A673 (cell line): Measurements from ENCODE around the gene CD300A. TPM values are rescaled to one million over a fixed set of nuclear protein-coding genes. Genes with fewer than 3 reads are reported as not detected.

ENCODE experiments used
- BruUV-seq: library from RNA; stranded (reverse); fragments of 400-500 nt; replicated peaks from 2 replicates; lab custom pipeline; 2021; lab: Mats Ljungman, UMichigan
- CTCF ChIA-PET: fragments of 300-600 bp; sonication (Branson Sonifier 250); formaldehyde crosslinking; loops from one replicate; lab custom pipeline; 2022; ENCODE audit warnings: antibody characterized with exemption; lab: Charles Lee
- POLR2A ChIA-PET: fragments of 300-600 bp; sonication (Branson Sonifier 250); formaldehyde crosslinking; loops from one replicate; lab custom pipeline; 2022; ENCODE audit warnings: antibody characterized with exemption; ENCODE audit not compliant: low non-redundant PET; lab: Charles Lee
- DNase-seq: peaks from one replicate; pipeline ENCODE4 v3.0.0-alpha.2; 2015; ENCODE audit warnings: low spot score
- H3K27ac ChIP-seq: fragments of 200-600 bp; sonication (generic); 2 replicates; pipeline ENCODE4 v1.5.1; 2016; ENCODE audit warnings: mixed run types, low read depth, mild to moderate bottlenecking, mixed read lengths, antibody characterized with exemption, low read length; ENCODE audit not compliant: poor library complexity, severe bottlenecking
- H3K27me3 ChIP-seq: fragments of 200-600 bp; sonication (generic); replicated peaks from 2 replicates; pipeline ENCODE4 v1.6.1; 2017; ENCODE audit warnings: mixed run types, low read depth, mild to moderate bottlenecking, mixed read lengths, antibody characterized with exemption, low read length; ENCODE audit not compliant: insufficient read depth, poor library complexity
- H3K36me3 ChIP-seq: fragments of 200-600 bp; sonication (generic); 2 replicates; pipeline ENCODE4 v1.6.1; 2016; ENCODE audit warnings: mixed run types, mild to moderate bottlenecking, mixed read lengths, antibody characterized with exemption, low read length; ENCODE audit not compliant: insufficient read depth, poor library complexity, severe bottlenecking
- H3K4me1 ChIP-seq: fragments of 200-600 bp; sonication (generic); 2 replicates; pipeline ENCODE4 v1.6.1; 2017; ENCODE audit warnings: mixed run types, mild to moderate bottlenecking, mixed read lengths, antibody characterized with exemption, low read length; ENCODE audit not compliant: insufficient read depth, poor library complexity, severe bottlenecking
- H3K4me3 ChIP-seq: fragments of 200-600 bp; sonication (generic); 2 replicates; pipeline ENCODE4 v1.5.1; 2016; ENCODE audit warnings: low read depth, mixed run types, mild to moderate bottlenecking, mixed read lengths, low read length; ENCODE audit not compliant: poor library complexity, severe bottlenecking
- H3K9me3 ChIP-seq: fragments of 200-600 bp; sonication (generic); 2 replicates; pipeline ENCODE4 v1.6.1; 2016; ENCODE audit warnings: mixed run types, low read depth, mild to moderate bottlenecking, mixed read lengths, antibody characterized with exemption, low read length; ENCODE audit not compliant: poor library complexity, severe bottlenecking
- EZH2 ChIP-seq: fragments of 200-600 bp; sonication (generic); IDR thresholded peaks from 2 replicates; pipeline ENCODE4 v1.6.1; 2017; ENCODE audit warnings: borderline replicate concordance, low read depth, mild to moderate bottlenecking, mixed read lengths, antibody characterized with exemption, low read length; ENCODE audit not compliant: poor library complexity, severe bottlenecking
- intact Hi-C: fragments of 100-400 bp; cut with micrococcal nuclease; formaldehyde crosslinking; loops from one replicate; pipeline ENCODE4 v1.10.0; 2022; ENCODE audit not compliant: unreplicated experiment
- total RNA-seq: library from RNA; stranded (reverse); gene quantifications from 2 replicates; pipeline ENCODE4 v1.2.3, GENCODE V29; 2021
- TF ChIP-seq, protein P1 (sequence below): fragments of 300-800, 200-600 bp; sonication (generic); conservative IDR thresholded peaks from 2 replicates; pipeline ENCODE4 v1.5.1; 2017; ENCODE audit warnings: low read depth, mild to moderate bottlenecking, antibody characterized with exemption, low read length, moderate library complexity, mixed read lengths

Gene CD300A
- total RNA-seq, 1 experiment from 2014 or later: not detected

DNA sequence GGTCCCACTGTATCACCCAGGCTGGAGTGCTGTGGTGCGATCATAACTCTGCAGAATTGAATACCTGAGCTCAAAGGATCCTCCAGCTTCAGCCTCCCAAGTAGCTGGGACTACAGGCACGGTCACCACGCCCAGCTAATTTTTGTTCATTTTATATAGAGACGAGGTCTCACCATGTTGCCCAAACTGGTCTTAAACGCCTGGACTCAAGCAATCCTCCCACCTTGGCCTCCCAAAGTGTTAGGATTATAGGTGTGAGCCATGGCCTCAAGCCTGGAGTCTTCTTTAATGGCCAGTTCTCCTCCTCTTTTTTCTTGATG is 64.4 kb downstream of the CD300A start:
- H3K27ac ChIP-seq: no peak overlapping the region
- ChIA-PET CTCF (no interaction called here), POLR2A (no interaction called here)
- peaks cover 23% of the 10 kb centered on the region for H3K27me3 ChIP-seq
- H3K4me3 ChIP-seq: no peak overlapping the region
- no peaks in the 10 kb centered on the region for H3K4me1 ChIP-seq
- TF ChIP-seq, protein P1, sequence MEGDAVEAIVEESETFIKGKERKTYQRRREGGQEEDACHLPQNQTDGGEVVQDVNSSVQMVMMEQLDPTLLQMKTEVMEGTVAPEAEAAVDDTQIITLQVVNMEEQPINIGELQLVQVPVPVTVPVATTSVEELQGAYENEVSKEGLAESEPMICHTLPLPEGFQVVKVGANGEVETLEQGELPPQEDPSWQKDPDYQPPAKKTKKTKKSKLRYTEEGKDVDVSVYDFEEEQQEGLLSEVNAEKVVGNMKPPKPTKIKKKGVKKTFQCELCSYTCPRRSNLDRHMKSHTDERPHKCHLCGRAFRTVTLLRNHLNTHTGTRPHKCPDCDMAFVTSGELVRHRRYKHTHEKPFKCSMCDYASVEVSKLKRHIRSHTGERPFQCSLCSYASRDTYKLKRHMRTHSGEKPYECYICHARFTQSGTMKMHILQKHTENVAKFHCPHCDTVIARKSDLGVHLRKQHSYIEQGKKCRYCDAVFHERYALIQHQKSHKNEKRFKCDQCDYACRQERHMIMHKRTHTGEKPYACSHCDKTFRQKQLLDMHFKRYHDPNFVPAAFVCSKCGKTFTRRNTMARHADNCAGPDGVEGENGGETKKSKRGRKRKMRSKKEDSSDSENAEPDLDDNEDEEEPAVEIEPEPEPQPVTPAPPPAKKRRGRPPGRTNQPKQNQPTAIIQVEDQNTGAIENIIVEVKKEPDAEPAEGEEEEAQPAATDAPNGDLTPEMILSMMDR: no peak
- TF ChIP-seq EZH2: no peak
- DNase-seq: no peak
- intact Hi-C loops: no loop called here
- no peaks in the 10 kb centered on the region for H3K36me3 ChIP-seq
- H3K9me3 ChIP-seq: no peaks in the 10 kb centered on the region
- no TSS peak for BruUV-seq

GRCh38 chr17:74531231-74531761 is 64.9 kb downstream of the CD300A start, which contains the start of gene CD300LB:
TSS of gene CD300LB (minus strand) at chr17:74531475. CDS start at chr17:74531350, 125 bp downstream.
- no peak within 1 kb of the TSS for H3K27ac ChIP-seq
- peaks cover 26% of the 10 kb centered on the region for H3K27me3 ChIP-seq
- no peaks in the 10 kb centered on the region for H3K9me3 ChIP-seq
- DNase-seq: no peak
- BruUV-seq: no TSS peak
- CTCF ChIA-PET: no interaction called here
- POLR2A ChIA-PET: no interaction called here
- no peak within 1 kb of the TSS for H3K4me3 ChIP-seq
- no peaks in the 10 kb centered on the region for H3K36me3 ChIP-seq
- TF ChIP-seq, protein P1: no peak
- TF ChIP-seq EZH2: no peak
- intact Hi-C loops: no loop called here
- no peaks in the 10 kb centered on the region for H3K4me1 ChIP-seq

- Histone ChIP-seq H3K36me3 (no peaks in the 10 kb centered on the region), H3K4me1 (no peaks in the 10 kb centered on the region), H3K9me3 (no peaks in the 10 kb centered on the region), H3K27me3 (peaks cover 24% of the 10 kb centered on the region), H3K4me3 (no peak overlapping the region), H3K27ac (no peak overlapping the region)
- no peak for TF ChIP-seq EZH2
- TF ChIP-seq, protein P1: no peak
- ChIA-PET POLR2A (no interaction called here), CTCF (interaction anchor here (1.4 kb wide), 1 partner anchor 163 kb away, joined by 3 read pairs; no protein-coding TSS in a partner anchor)
- intact Hi-C loops: no loop called here
- BruUV-seq: no TSS peak
- DNase-seq: peak; percentile 61
Measured at GRCh38 chr17:74532115-74532514, 65.7 kb downstream of the CD300A start.

Other genes with a start within 250 kb of the CD300A start
- gene DNAI2, start 192.4 kb upstream of the CD300A start, total RNA-seq: not detected in 2 replicates
- not detected in 2 replicates for gene KIF19, start 140.4 kb upstream of the CD300A start, total RNA-seq
- 3.3 and 3.4 TPM in 2 replicates for gene BTBD17, start 104.8 kb upstream of the CD300A start, total RNA-seq
- 0.24 and 0.68 TPM in 2 replicates for gene GPR142, start 99.1 kb upstream of the CD300A start, total RNA-seq
- gene GPRC5C, start 34.5 kb upstream of the CD300A start, total RNA-seq: 0.57 TPM in 1 of 2 replicates, not detected in the other
- not detected in 2 replicates for gene CD300LB, start 64.8 kb downstream of the CD300A start, total RNA-seq
- gene CD300C, start 79.5 kb downstream of the CD300A start, total RNA-seq: not detected in 2 replicates
- not detected in 2 replicates for gene CD300H, start 100.9 kb downstream of the CD300A start, total RNA-seq
- not detected in 2 replicates for gene CD300LD, start 125.6 kb downstream of the CD300A start, total RNA-seq
- gene CD300E, start 157.1 kb downstream of the CD300A start, total RNA-seq: not detected in 2 replicates
- not detected in 2 replicates for gene CD300LF, start 246.3 kb downstream of the CD300A start, total RNA-seq